SH-SY5Y (cell line): ENCODE measurements around the gene YKT6.

Experiments
- GATA2 ChIP-seq: IDR thresholded peaks from 2 replicates; pipeline ENCODE4 v1.6.1; 2011; ENCODE audit warnings: mild to moderate bottlenecking, low read depth, low read length
- GATA3 ChIP-seq: IDR thresholded peaks from 2 replicates; pipeline ENCODE4 v1.6.1; 2011; ENCODE audit warnings: low read depth, mild to moderate bottlenecking, low read length, moderate library complexity

- TF ChIP-seq GATA3 (no peak), GATA2 (no peak)
Measured at GRCh38 chr7:44222074-44222473, 21.3 kb downstream of the YKT6 start.
